GM19463 (cell line): ENCODE data around the gene ENOX2.
"Not testable (repeated sequence)": the region's sequence is repeated elsewhere in the genome, so short reads cannot be mapped to it uniquely, and the experiment has no call there.

Experiments
- ATAC-seq: cut with Tn5 transposase; IDR thresholded peaks from one replicate; pipeline ENCODE4 v1.9.1; 2021; ENCODE audit warnings: mild to moderate bottlenecking, moderate library complexity; ENCODE audit not compliant: unreplicated experiment

ENOX2 gene, protein sequence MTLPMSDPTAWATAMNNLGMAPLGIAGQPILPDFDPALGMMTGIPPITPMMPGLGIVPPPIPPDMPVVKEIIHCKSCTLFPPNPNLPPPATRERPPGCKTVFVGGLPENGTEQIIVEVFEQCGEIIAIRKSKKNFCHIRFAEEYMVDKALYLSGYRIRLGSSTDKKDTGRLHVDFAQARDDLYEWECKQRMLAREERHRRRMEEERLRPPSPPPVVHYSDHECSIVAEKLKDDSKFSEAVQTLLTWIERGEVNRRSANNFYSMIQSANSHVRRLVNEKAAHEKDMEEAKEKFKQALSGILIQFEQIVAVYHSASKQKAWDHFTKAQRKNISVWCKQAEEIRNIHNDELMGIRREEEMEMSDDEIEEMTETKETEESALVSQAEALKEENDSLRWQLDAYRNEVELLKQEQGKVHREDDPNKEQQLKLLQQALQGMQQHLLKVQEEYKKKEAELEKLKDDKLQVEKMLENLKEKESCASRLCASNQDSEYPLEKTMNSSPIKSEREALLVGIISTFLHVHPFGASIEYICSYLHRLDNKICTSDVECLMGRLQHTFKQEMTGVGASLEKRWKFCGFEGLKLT

DNA sequence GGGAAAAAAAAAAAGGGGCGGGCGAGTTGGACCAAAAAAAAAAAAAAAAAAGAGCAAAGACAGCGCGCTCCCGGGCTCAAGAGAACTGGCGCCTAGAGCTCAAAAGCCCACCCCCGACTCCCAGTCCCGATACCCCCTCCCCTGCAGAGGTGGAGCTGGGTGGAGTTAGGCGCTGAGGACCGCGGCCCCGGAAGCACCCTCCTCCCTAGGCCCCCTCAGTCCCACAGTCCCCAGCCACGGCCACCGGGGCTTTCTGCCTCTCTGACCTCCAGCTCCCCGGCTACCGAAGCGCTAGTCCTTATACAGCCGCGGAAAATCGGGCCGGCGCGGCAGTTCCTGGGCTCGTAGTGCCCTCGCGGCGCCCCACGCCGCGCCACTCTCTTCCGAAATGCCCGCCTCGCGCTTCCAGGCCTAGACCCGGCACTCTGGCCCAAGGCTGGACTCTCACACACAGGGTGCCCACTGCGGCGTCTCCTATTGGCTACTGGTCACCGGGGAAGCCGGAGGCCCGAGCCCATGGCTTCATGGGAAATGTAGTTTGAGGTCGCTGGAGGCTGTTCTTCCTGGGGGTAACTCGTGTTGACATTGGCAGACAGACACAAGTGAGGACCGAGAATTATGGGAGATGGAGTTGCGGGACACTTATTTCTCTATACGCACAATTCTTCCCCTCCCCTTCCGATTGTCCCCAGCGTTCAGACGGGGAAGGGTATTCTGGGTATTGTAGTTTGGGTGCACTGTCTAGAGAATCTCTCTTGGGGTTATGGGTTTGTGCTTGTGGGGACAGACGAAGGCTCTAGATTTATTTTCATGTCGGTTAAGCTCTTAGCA is at the start of gene ENOX2:
TSS of gene ENOX2 (minus strand) at position 427 of the 831 bp plus-strand sequence. CDS start 199,993 bp downstream, outside the sequence.
- ATAC-seq: peak; percentile 96

DNA sequence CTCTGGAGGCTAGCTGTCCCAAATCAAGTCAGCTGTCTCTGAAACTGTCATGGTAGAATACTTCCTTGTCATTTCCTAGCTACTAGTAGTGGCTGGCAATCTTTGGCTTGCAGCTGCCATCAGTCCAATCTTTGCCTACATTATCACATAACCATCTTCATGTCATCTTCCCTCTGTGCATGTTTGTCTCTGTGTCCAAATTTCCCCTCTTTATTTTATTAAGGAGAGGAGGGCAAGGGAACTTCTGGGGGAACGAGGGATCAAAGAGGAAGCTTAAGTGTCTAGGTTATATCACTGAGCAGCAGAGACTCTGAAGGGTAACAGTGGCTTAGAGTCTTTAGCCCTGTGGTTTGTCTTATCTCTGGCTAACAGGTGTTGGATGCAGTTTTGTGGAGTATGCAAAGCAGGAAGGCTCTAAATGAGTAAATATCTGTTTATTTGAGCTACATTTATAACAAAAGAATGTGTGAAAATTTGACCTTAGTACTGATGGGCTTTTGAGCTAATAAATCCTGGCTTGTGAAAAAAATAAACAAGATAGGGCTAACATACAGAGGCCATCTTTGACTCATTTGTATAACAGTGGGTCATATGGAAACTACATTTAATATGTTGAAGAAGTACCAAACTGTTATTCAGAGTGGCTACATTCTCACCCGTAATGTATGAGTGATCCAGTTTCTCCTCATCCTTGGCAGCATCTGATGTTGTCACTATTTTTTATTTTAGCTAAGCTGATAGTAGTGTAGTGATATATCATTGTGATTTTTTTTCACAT is 49.4 kb upstream of the ENOX2 start:
- ATAC-seq: peak; percentile 89

- no peak for ATAC-seq
Measured at GRCh38 chrX:130944230-130944629, 41.2 kb upstream of the ENOX2 start.

GRCh38 chrX:130937101-130937500 is 34.1 kb upstream of the ENOX2 start:
- ATAC-seq: no peak

DNA sequence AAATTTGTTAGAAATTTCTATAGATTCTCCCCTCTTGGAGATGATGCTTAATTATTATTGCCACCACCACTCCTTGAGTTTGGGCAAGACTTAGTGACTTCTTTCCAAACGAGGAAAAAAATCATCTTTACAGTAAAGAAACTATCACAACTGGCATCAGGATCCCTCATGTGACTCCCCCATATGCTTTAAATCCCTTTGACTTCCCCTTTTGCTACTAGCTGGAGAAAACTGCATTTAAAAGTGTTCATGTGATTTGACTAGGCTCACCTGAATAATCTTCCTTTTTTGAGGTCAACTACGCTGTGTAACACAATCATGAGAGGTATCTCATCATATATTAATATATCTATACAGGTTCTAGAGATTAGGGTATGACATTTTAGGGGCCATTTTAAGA is 30.3 kb upstream of the ENOX2 start:
- no peak for ATAC-seq

GRCh38 chrX:130920405-130920804 is 17.4 kb upstream of the ENOX2 start:
- ATAC-seq: not testable (repeated sequence)

DNA sequence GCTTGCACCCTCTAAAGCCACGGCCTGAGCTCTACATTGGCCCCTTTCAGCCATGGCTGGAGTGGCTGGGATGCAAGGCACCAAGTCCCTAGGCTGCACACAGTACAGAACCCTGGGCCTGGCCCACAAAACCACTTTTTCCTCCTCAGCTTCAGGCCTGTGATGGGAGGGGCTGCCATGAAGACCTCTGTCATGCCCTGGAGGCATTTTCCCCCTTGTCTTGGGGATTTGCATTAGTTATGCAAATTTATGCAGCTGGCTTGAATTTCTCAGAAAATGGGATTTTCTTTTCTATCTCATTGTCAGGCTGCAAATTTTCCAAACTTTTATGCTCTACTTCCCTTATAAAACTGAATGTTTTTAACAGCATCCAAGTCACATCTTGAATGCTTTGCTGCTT is 16.7 kb upstream of the ENOX2 start:
- not testable (repeated sequence) for ATAC-seq

GRCh38 chrX:130918498-130918897 is 15.5 kb upstream of the ENOX2 start:
- not testable (repeated sequence) for ATAC-seq

DNA sequence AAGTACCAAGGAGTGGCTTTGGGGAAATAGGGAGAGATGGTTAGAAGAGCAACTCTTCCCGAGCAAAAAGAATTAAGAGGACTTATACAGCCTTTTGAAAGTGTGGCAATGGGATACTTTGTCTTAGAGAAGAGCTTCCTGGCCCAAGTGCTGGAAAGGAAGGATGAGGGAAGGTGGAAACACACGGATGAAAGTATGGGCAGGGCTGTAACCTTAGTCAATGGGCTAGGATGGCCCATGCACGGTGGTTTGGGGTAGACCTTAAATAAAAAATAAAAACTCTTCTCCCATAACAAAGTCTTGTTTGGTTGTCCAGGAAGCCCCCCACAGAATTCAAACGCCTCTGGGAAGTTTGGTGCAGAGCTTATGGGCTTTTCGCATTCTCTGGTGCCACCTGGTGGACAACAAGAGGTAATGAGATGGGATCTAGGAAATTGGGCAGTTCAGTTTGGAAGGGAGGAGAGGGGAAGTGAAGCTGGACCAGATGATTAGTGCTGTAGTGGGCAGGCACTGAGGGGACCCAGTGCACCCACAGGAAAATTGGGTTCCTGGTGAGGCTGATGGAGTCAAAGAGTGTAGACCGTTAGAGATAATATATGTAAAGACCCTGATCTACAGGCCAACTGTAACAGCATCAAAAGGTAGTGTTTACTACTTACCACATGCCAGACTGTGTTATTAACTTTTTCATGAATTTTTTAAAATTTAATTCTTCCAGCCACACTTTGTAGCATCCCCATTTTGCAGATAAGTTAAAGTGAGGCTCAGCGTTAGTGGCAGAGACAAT is 13.8 kb upstream of the ENOX2 start:
- peak; percentile 74 for ATAC-seq

GRCh38 chrX:130915302-130915701 is 12.3 kb upstream of the ENOX2 start:
- ATAC-seq: no peak

DNA sequence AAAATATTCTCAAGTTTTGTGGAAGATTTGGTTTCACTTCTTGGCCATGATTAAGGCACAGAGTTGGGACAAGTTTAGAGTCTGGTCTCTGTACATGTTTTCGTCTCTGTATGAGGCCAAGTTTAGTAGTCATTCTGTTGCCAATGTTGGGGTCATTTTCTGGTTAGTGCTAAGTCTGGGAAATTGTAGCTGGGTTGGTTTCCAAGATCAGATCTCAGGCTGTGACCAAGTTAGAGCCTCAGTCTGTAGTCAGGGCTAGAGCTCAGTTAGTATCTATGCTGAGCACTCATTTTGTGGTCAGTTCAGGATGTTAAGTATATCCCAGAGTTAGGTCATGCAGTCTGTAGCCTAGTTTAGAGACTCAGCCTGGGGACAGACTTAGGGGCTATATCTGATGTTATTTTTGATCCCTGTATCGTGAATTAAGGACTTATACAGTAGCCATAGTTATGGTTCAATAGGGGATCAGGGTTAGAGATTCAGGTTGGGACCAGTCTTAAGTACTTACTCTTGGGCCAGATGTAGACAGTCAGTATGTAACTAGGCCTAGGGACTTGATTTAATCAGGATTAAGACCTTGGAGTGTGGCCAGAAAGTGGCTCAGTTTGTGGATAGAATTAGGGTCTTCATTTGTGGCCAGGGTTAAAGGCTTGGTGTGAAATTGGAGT is 6.6 kb upstream of the ENOX2 start:
- no peak for ATAC-seq

GRCh38 chrX:130906776-130907175 is 3.8 kb upstream of the ENOX2 start:
- no peak for ATAC-seq

GRCh38 chrX:130902446-130902782 is 595 bp downstream of the ENOX2 start:
- no peak for ATAC-seq

GRCh38 chrX:130896802-130897501 is 6.1 kb downstream of the ENOX2 start:
- ATAC-seq: no peak

GRCh38 chrX:130896026-130896425 is 7.0 kb downstream of the ENOX2 start:
- ATAC-seq: no peak

DNA sequence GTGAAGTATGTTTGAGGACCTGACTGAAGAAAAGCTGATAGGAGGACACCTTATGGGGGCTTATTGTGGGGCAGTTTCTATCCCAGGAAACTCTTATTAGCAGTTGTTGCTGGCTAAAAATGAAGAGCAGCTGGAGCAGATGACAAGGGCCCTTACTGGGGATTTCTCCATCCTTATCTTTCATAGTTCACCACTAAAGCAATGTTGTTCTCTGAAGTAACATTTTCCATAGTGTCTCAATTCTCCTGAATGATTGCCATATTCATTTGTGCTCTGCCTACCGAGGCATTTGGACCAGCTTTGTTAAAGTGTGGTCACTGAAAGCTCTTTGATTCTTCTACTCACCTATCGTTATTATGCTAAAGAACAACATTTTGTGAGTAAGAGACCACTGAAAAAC is 7.7 kb downstream of the ENOX2 start:
- no peak for ATAC-seq

- ATAC-seq: no peak
Measured at GRCh38 chrX:130893356-130894085, 9.5 kb downstream of the ENOX2 start.

DNA sequence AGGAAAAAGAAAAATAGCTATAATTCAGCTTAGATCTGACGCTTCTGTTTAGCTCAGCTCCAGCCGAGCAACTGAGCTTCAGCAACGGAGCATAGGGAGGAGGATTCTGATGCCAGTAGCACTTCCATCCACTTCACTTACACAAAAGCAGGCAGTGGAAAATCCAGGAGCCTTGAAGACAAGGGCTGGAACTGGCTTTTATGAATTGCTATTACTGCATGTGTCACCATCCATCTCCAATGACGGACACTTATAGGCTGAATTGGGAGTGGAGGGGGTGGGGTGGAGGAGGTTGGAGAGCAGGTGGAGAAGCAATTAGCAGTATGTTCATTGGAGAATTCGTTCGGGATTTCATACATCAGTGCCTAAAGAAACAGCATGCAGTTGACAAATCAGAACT is 15.6 kb downstream of the ENOX2 start:
- ATAC-seq: no peak
